ENCODE measurements around the gene CYP19A1. TPM values are rescaled to one million over a fixed set of nuclear protein-coding genes. Genes with fewer than 3 reads are reported as not detected.

Gene CYP19A1
- total RNA-seq, 2 experiments from 2014 or later: not detected

DNA sequence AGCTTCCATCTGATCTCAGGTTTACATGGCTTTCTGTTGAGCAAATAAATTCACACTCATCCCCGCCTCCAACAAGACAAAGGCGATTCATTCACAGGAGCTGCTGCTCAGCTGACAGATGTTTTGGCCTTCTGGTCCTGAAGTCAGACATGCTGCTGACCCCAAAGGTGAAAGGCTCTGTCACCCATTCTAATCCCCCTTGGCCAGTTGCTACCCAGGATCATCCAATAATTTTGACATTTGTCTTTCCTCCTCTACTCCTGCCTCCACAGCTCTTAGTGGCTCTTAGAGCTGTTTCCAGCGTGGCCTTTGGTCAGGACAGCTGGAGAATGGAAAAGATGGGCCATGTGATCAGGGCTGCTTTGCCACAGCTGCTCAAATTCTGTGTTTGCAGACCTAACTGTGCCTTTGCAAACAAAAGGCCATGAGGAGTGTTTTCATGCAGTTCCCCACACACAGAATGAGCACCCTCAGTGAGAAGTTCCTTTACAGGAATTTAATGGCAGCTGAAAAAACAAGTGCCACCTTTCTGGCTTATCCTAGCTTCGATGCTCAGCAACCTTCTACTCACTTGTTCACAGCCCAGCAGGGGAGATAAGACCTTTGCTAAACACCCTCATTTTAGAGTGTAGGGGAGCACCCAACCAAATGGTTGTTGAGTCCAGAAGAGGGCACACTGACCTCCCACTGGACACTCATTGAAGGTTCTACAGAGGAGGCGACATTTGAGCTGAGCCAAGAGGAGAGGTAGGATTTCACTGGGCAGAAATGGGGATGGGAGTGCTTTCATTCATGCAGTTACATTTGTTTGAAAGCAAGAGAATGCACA, 39.0 kb downstream of the CYP19A1 start:
- ATAC-seq (no peak), DNase-seq (no peak)
- Mint-ChIP-seq H3K27ac (no peak overlapping the region), H3K4me3 (no peak overlapping the region), H3K9me3 (peaks cover 1% of the 10 kb centered on the region), H3K4me1 (ENCODE audit: low read depth) (no peaks in the 10 kb centered on the region), H3K27me3 (peaks cover 6% of the 10 kb centered on the region), H3K36me3 (ENCODE audit: low read depth) (no peaks in the 10 kb centered on the region)
- TF ChIP-seq, protein P1, sequence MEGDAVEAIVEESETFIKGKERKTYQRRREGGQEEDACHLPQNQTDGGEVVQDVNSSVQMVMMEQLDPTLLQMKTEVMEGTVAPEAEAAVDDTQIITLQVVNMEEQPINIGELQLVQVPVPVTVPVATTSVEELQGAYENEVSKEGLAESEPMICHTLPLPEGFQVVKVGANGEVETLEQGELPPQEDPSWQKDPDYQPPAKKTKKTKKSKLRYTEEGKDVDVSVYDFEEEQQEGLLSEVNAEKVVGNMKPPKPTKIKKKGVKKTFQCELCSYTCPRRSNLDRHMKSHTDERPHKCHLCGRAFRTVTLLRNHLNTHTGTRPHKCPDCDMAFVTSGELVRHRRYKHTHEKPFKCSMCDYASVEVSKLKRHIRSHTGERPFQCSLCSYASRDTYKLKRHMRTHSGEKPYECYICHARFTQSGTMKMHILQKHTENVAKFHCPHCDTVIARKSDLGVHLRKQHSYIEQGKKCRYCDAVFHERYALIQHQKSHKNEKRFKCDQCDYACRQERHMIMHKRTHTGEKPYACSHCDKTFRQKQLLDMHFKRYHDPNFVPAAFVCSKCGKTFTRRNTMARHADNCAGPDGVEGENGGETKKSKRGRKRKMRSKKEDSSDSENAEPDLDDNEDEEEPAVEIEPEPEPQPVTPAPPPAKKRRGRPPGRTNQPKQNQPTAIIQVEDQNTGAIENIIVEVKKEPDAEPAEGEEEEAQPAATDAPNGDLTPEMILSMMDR (IDR thresholded peaks at IDR 0.05): no peak
- intact Hi-C loops (cut with micrococcal nuclease): no loop called here
- CTCF ChIA-PET: interaction anchor here (1.8 kb wide), 1 partner anchor 12 kb away, joined by 6 read pairs; no protein-coding TSS in a partner anchor
- POLR2A ChIA-PET: no interaction called here

DNA sequence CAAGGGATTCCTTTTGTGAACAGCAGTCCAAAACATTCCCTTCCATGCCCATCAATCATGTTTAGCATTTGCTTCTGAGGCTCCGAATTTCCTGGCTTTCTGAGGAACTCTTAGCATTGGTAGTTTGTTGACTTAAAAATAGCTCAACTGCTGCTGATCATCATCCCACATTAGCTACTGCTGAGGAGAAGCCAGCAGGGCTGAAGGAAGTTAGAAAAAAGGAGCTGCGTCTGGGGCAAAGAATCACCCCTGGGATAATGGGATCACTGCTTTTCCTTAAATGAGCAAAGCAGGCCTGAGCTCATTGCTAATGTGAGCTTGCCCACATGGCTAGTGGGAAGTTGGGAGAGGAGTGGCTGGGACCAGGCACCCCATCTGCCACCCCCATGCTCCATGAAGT, 39.8 kb downstream of the CYP19A1 start:
- Mint-ChIP-seq H3K4me3 (no peak overlapping the region), H3K27me3 (peaks cover 3% of the 10 kb centered on the region), H3K27ac (no peak overlapping the region), H3K4me1 (ENCODE audit: low read depth) (no peaks in the 10 kb centered on the region), H3K36me3 (ENCODE audit: low read depth) (no peaks in the 10 kb centered on the region), H3K9me3 (peaks cover 1% of the 10 kb centered on the region)
- ATAC-seq (no peak), DNase-seq (no peak)
- ChIA-PET POLR2A (no interaction called here), CTCF (interaction anchor here (1.8 kb wide), 1 partner anchor 13 kb away, joined by 6 read pairs; no protein-coding TSS in a partner anchor)
- intact Hi-C loops (cut with micrococcal nuclease): no loop called here
- TF ChIP-seq, protein P1 (IDR thresholded peaks at IDR 0.05): no peak

DNA sequence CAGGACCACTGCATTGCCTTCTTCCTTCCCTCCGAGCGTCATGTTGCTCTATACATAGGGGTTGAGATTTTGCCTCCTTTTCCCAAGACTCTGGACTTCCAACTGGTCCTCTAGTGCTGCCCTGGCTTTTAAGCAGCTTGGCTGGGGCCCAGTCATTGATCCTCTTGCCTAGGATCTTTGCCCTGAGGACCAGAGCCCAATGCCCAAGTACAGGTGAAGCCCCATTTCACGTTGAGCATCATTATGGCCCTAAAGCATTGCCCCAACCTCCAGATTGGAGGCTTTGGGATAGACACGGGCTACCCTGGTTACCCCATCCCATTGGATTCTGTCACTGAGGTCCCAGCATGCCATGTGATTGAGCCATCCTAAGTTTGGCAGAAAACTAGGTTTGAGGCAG, 47.7 kb downstream of the CYP19A1 start:
- ChIA-PET CTCF (no interaction called here), POLR2A (no interaction called here)
- intact Hi-C loops (cut with micrococcal nuclease): no loop called here
- no peak overlapping the region for H3K4me3 Mint-ChIP-seq
- no peaks in the 10 kb centered on the region for H3K36me3 Mint-ChIP-seq (ENCODE audit: low read depth)
- peaks cover 4% of the 10 kb centered on the region for H3K27me3 Mint-ChIP-seq
- TF ChIP-seq, protein P1 (IDR thresholded peaks at IDR 0.05): no peak
- H3K4me1 Mint-ChIP-seq (ENCODE audit: low read depth): no peaks in the 10 kb centered on the region
- no peak overlapping the region for H3K27ac Mint-ChIP-seq
- DNase-seq: no peak
- H3K9me3 Mint-ChIP-seq: peaks cover 7% of the 10 kb centered on the region
- no peak for ATAC-seq

DNA sequence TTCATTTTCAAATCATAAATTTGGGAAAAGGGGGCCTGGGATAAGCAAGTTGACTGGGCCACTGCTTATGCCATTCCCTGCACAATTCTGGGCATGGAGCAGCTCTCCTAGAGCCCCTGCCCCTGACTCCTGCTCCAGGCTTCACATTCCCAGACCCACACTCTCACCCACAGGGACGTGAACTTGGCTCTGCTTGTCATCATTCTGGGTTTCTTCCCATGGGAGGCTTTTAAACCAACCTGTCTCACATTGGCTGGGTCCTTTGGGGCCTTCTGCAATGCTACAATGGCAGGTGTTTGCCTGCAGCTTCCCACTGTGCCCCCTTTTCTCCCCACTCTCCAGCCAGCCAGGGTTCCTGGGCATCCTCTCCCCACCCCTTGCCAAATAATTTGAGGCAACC, 49.1 kb downstream of the CYP19A1 start:
- TF ChIP-seq, protein P1 (IDR thresholded peaks at IDR 0.05): no peak
- H3K4me1 Mint-ChIP-seq (ENCODE audit: low read depth): no peaks in the 10 kb centered on the region
- ATAC-seq: no peak
- intact Hi-C loops (cut with micrococcal nuclease): no loop called here
- POLR2A ChIA-PET: no interaction called here
- H3K4me3 Mint-ChIP-seq: no peak overlapping the region
- H3K9me3 Mint-ChIP-seq: peaks cover 6% of the 10 kb centered on the region
- H3K27me3 Mint-ChIP-seq: peaks cover 4% of the 10 kb centered on the region
- no peak for DNase-seq
- CTCF ChIA-PET: interaction anchor here (0.9 kb wide), 1 partner anchor 97 kb away, joined by 3 read pairs; no protein-coding TSS in a partner anchor
- no peak overlapping the region for H3K27ac Mint-ChIP-seq
- H3K36me3 Mint-ChIP-seq (ENCODE audit: low read depth): no peaks in the 10 kb centered on the region

Measured in activated CD8-positive, alpha-beta T cell treated with anti-CD3 and anti-CD28 coated beads for 36 hours (primary cell).